SJSA1 (cell line): Measurements from ENCODE around the gene HPSE2. TPM values are rescaled to one million over a fixed set of nuclear protein-coding genes. Genes with fewer than 3 reads are reported as not detected.
"Not testable (repeated sequence)": the region's sequence is repeated elsewhere in the genome, so short reads cannot be mapped to it uniquely, and the experiment has no call there.

Experiments
- DNase-seq, 2 experiments: peaks; one replicate each; pipeline ENCODE4 v3.0.0-alpha.2; 2015 to 2020; ENCODE audit warnings: low spot score in 2 of 2, low read depth in 1 of 2
- H3K27ac ChIP-seq: fragments of 250-450 bp; sonication (Bioruptor Pico); 2 replicates; pipeline ENCODE4 v1.5.1; 2020; ENCODE audit warnings: mild to moderate bottlenecking, moderate library complexity
- H3K27me3 ChIP-seq: fragments of 250-450 bp; sonication (Bioruptor Pico); replicated peaks from 2 replicates; pipeline ENCODE4 v1.5.1; 2020; ENCODE audit warnings: mild to moderate bottlenecking, moderate library complexity
- H3K36me3 ChIP-seq: fragments of 250-450 bp; sonication (Bioruptor Pico); 2 replicates; pipeline ENCODE4 v1.5.1; 2020; ENCODE audit warnings: mild to moderate bottlenecking
- H3K4me1 ChIP-seq: fragments of 250-450 bp; sonication (Bioruptor Pico); replicated peaks from 2 replicates; pipeline ENCODE4 v1.6.1; 2021; ENCODE audit warnings: mild to moderate bottlenecking
- H3K4me3 ChIP-seq: fragments of 250-450 bp; sonication (Bioruptor Pico); 2 replicates; pipeline ENCODE4 v1.5.1; 2020; ENCODE audit warnings: mild to moderate bottlenecking
- H3K9me3 ChIP-seq: fragments of 250-450 bp; sonication (Bioruptor Pico); replicated peaks from 2 replicates; pipeline ENCODE4 v1.5.1; 2020; ENCODE audit warnings: mild to moderate bottlenecking
- total RNA-seq: library from RNA; depleted of rRNA; stranded (reverse); fragments of >200 nt; shearing (Covaris generic); gene quantifications from 2 replicates; pipeline ENCODE4 v1.2.3, GENCODE V29; 2014; rRNA removed

Gene HPSE2
- total RNA-seq = not detected in 2 replicates

- no peaks in the 10 kb centered on the region for H3K9me3 ChIP-seq
- H3K4me3 ChIP-seq = no peak within 1 kb of the TSS
- H3K27ac ChIP-seq = no peak within 1 kb of the TSS
- H3K36me3 ChIP-seq = no peaks in the 10 kb centered on the region
- H3K27me3 ChIP-seq = peaks cover 53% of the 10 kb centered on the region
- H3K4me1 ChIP-seq = no peaks in the 10 kb centered on the region
- no peak for DNase-seq
These were observed at the start of gene HPSE2 for GRCh38 chr10:99235658-99236626. Gene HPSE2 (minus strand): TSS chr10:99235852.

DNA sequence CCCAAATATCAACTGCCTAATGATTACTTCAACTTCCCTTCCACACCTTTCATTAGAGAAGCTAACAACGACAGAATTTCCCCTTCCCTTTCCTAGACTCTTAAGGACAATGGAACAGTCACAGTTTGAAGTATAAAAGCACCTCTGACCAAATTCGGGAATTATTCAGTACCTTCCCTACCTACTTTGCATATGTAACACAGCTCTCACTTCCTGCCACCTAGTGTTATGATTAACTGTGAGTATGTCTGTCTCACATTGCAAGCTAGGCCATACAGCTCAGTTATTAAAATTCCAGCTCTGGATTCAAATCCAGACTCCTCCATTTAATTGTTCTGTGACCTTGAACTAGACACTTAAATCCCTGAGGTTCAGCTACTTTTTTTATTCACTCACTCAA, 44.8 kb upstream of the HPSE2 start:
- Histone ChIP-seq H3K4me1 (no peaks in the 10 kb centered on the region), H3K4me3 (no peak overlapping the region), H3K36me3 (no peaks in the 10 kb centered on the region), H3K9me3 (peaks cover 3% of the 10 kb centered on the region; the same call in 1 of the 2 replicates), H3K27ac (no peak overlapping the region), H3K27me3 (no peaks in the 10 kb centered on the region)
- DNase-seq = no peak

- no peaks in the 10 kb centered on the region for H3K27me3 ChIP-seq
- peaks cover 3% of the 10 kb centered on the region; the same call in 1 of the 2 replicates for H3K9me3 ChIP-seq
- no peak overlapping the region; the same call in 1 of the 2 replicates for H3K27ac ChIP-seq
- no peaks in the 10 kb centered on the region for H3K4me1 ChIP-seq
- H3K36me3 ChIP-seq = no peaks in the 10 kb centered on the region
- DNase-seq = peak in 1 of 2 experiments; percentile 35
- H3K4me3 ChIP-seq = no peak overlapping the region
These were observed 44.0 kb upstream of the HPSE2 start for GRCh38 chr10:99279626-99280111.

- no peak for DNase-seq
- H3K27ac ChIP-seq = no peak overlapping the region
- no peaks in the 10 kb centered on the region for H3K27me3 ChIP-seq
These were observed 41.3 kb upstream of the HPSE2 start for GRCh38 chr10:99276848-99277486.

GRCh38 chr10:99266383-99266782, 30.7 kb upstream of the HPSE2 start:
- Histone ChIP-seq H3K27ac (no peak overlapping the region), H3K9me3 (no peaks in the 10 kb centered on the region; the same call in 1 of the 2 replicates), H3K4me3 (no peak overlapping the region), H3K36me3 (no peaks in the 10 kb centered on the region), H3K27me3 (no peaks in the 10 kb centered on the region), H3K4me1 (no peaks in the 10 kb centered on the region)
- DNase-seq = no peak

More at GRCh38 chr10:99276848-99277486, 41.3 kb upstream of the HPSE2 start:
- Histone ChIP-seq H3K4me3 (no peak overlapping the region), H3K9me3 (peaks cover 3% of the 10 kb centered on the region; the same call in 1 of the 2 replicates), H3K36me3 (no peaks in the 10 kb centered on the region), H3K4me1 (no peaks in the 10 kb centered on the region)

DNA sequence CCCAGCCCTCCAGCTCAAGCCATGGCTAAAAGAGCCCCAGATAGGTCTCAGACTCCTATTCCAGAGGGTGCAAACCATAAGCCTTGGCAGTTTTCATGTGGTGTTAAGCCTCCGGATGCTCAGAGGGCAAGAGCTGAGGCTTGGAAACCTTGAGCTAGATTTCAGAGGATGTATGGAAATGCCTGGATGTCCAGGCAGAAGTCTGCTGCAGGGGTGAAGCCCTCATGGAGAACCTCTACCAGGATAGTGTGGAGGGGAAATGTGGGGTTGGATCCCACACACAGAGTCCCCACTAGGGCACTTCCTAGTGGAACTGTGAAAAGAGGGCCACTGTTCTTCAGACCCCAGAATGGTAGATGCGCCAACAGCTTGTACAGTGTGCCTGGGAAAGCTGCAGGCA, 13.2 kb upstream of the HPSE2 start:
- Histone ChIP-seq H3K4me3 (no peak overlapping the region), H3K27ac (no peak overlapping the region), H3K4me1 (no peaks in the 10 kb centered on the region), H3K27me3 (no peaks in the 10 kb centered on the region), H3K36me3 (no peaks in the 10 kb centered on the region), H3K9me3 (no peaks in the 10 kb centered on the region)
- no peak for DNase-seq

DNA sequence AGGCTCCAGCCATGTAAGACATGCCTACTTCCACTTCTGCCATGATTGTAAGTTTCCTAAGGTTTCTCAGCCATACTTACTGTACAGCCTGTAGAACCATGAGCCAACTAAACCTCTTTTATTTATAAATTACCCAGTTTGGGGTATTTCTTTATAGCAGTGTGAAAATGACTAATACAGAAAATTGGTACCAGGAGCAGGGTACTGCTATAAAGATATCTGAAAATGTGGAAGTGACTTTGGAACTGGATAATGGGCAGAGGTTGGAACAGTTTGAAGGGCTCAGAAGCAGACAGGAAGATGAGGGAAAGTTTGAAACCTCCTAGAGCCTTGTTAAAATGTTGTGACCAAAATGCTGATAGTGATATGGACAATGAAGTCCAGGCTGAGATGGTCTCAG, 12.2 kb upstream of the HPSE2 start:
- H3K4me3 ChIP-seq, H3K27me3 ChIP-seq, H3K9me3 ChIP-seq, H3K27ac ChIP-seq, H3K36me3 ChIP-seq, DNase-seq, H3K4me1 ChIP-seq: not testable (repeated sequence)

- Histone ChIP-seq H3K4me1 (no peaks in the 10 kb centered on the region), H3K27me3 (peaks cover 47% of the 10 kb centered on the region), H3K4me3 (no peak overlapping the region), H3K36me3 (no peaks in the 10 kb centered on the region), H3K27ac (no peak overlapping the region), H3K9me3 (no peaks in the 10 kb centered on the region)
- no peak for DNase-seq
These were observed 1.1 kb upstream of the HPSE2 start for GRCh38 chr10:99236627-99237309.

GRCh38 chr10:99234791-99235657, 628 bp downstream of the HPSE2 start:
- no peaks in the 10 kb centered on the region for H3K4me1 ChIP-seq
- no peaks in the 10 kb centered on the region for H3K36me3 ChIP-seq
- peaks cover 58% of the 10 kb centered on the region for H3K27me3 ChIP-seq
- no peaks in the 10 kb centered on the region for H3K9me3 ChIP-seq
- H3K27ac ChIP-seq = no peak overlapping the region
- H3K4me3 ChIP-seq = no peak overlapping the region
- peak in 1 of 2 experiments; percentile 10 for DNase-seq

DNA sequence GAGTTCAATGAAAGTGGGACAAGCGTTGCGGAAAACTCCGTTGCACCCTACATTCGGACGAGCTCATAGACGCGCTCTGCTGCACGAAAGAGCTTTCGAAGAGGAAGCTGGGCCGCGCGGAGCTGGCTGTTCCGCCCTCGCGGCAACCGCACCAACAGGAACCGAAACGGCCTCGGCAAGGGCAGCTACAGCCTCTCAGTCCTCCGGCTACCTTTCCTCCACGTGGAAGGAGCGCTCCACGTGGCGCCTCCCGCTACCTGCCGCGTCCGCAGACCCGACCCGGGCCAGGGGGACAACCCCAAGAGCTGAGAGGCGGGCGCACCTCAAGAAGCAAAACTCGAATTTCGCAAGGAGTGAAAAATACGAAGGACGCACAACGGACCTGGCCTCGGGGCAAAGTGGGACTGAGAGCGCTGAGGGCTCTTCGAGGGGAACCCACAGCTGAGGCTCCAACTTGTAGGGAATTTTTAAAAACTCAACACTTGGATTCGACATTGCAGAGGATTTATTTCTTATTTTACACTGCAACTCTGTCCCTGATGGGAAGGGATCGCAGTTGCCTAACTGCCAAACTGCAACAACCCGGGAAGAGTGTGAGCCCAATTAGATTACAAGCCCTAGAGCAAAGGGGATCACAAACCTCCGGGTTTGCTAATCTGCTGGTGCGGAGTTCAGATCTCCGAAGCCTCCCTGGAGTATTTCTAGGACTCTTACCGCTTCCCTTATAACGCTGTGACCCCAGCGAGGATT, 1.4 kb downstream of the HPSE2 start:
- DNase-seq = peak in 1 of 2 experiments; percentile 18
- no peaks in the 10 kb centered on the region for H3K36me3 ChIP-seq
- no peaks in the 10 kb centered on the region for H3K9me3 ChIP-seq
- no peak overlapping the region for H3K27ac ChIP-seq
- H3K4me1 ChIP-seq = no peaks in the 10 kb centered on the region
- peak overlapping the region; percentile 9; the same call in 1 of the 2 replicates for H3K4me3 ChIP-seq
- peaks cover 58% of the 10 kb centered on the region for H3K27me3 ChIP-seq

DNA sequence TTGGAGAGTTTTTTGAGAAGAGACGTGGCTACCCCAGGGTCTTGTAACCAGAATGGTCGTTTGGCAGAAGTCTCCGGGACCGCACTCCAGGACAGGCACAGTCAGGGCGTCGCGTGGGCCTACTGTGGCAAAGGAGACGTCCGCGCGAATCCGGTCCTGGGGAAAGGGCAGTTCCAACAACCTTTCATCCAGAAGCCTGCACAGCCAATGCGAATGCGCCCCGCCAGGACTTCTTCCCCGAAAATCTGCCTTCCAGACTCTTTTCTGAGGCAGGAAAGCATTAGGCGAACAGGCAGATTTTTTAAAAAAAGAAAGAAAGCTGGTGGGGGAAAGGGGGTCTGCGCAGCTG, 2.0 kb downstream of the HPSE2 start:
- peaks cover 58% of the 10 kb centered on the region for H3K27me3 ChIP-seq

GRCh38 chr10:99233000-99233688, 2.5 kb downstream of the HPSE2 start:
- no peaks in the 10 kb centered on the region for H3K9me3 ChIP-seq
- H3K27ac ChIP-seq = no peak overlapping the region
- no peaks in the 10 kb centered on the region for H3K36me3 ChIP-seq
- no peak overlapping the region for H3K4me3 ChIP-seq
- H3K4me1 ChIP-seq = no peaks in the 10 kb centered on the region
- peaks cover 58% of the 10 kb centered on the region for H3K27me3 ChIP-seq
- DNase-seq = no peak

More for the DNA sequence above, 2.0 kb downstream of the HPSE2 start:
- H3K4me1 ChIP-seq = no peaks in the 10 kb centered on the region
- H3K9me3 ChIP-seq = no peaks in the 10 kb centered on the region
- no peak overlapping the region for H3K4me3 ChIP-seq
- H3K36me3 ChIP-seq = no peaks in the 10 kb centered on the region
- H3K27ac ChIP-seq = no peak overlapping the region
- no peak for DNase-seq
